Mesenchymal stem cell (in vitro differentiated cells and primary cell): ENCODE data around the gene ACO2.
A peak's percentile ranks its signal among the peaks of the same experiment; 100 is the strongest.

Source experiments
- DNase-seq: peaks from one replicate; pipeline ENCODE4 v3.0.0-alpha.2; 2013
- H2AFZ ChIP-seq: one replicate; pipeline ENCODE4 v1.6.1; 2013; ENCODE audit warnings: low read depth, mild to moderate bottlenecking, control low read depth, inconsistent platforms, low read length, moderate library complexity
- H2AK5ac ChIP-seq: 2 replicates; pipeline ENCODE4 v1.6.1; 2013; ENCODE audit warnings: low read length, moderate library complexity, mild to moderate bottlenecking, inconsistent platforms; ENCODE audit not compliant: severe bottlenecking
- H2BK120ac ChIP-seq: one replicate; pipeline ENCODE4 v1.6.1; 2013; ENCODE audit warnings: low read depth, mild to moderate bottlenecking, inconsistent platforms, low read length, moderate library complexity
- H2BK12ac ChIP-seq, 2 experiments: one replicate each; pipeline ENCODE4 v1.6.1; 2013; ENCODE audit warnings: inconsistent platforms in 2 of 2, low read length in 2 of 2, mild to moderate bottlenecking in 2 of 2, moderate library complexity in 2 of 2, control low read depth in 1 of 2
- H2BK15ac ChIP-seq: one replicate; pipeline ENCODE4 v1.6.1; 2013; ENCODE audit warnings: mild to moderate bottlenecking, low read depth, inconsistent platforms; ENCODE audit not compliant: poor library complexity, severe bottlenecking
- H2BK5ac ChIP-seq: 2 replicates; pipeline ENCODE4 v1.6.1; 2013; ENCODE audit warnings: low read depth, mild to moderate bottlenecking, low read length, control low read depth, inconsistent platforms; ENCODE audit not compliant: poor library complexity, severe bottlenecking
- H3K14ac ChIP-seq, 2 experiments: one replicate each; pipeline ENCODE4 v1.6.1; 2013; ENCODE audit warnings: inconsistent platforms in 2 of 2, low read length in 2 of 2, control low read depth in 1 of 2, mild to moderate bottlenecking in 1 of 2, moderate library complexity in 1 of 2
- H3K18ac ChIP-seq, 2 experiments: one replicate each; pipeline ENCODE4 v1.6.1; 2013; ENCODE audit warnings: inconsistent platforms in 2 of 2, low read length in 2 of 2, control low read depth in 1 of 2, low read depth in 1 of 2, mild to moderate bottlenecking in 1 of 2
- H3K23ac ChIP-seq, 2 experiments: one replicate each; pipeline ENCODE4 v1.6.1; 2013; ENCODE audit warnings: inconsistent platforms in 2 of 2, low read length in 2 of 2, mild to moderate bottlenecking in 2 of 2, moderate library complexity in 2 of 2, control low read depth in 1 of 2
- H3K27ac ChIP-seq: 2 replicates; pipeline ENCODE4 v1.5.1; 2013; ENCODE audit warnings: mild to moderate bottlenecking, moderate library complexity, low read length, control low read depth, inconsistent platforms; ENCODE audit not compliant: poor library complexity, severe bottlenecking
- H3K27me3 ChIP-seq, 2 experiments: 2 replicates each; pipeline versions ENCODE4 v1.6.1 to v1.7.0; 2013; ENCODE audit warnings: low read length in 2 of 2, mild to moderate bottlenecking in 2 of 2, moderate library complexity in 2 of 2, control low read depth in 1 of 2, inconsistent platforms in 1 of 2; ENCODE audit not compliant: control insufficient read depth in 1 of 2, insufficient read depth in 1 of 2
- H3K36me3 ChIP-seq, 2 experiments: 2 replicates each; pipeline versions ENCODE4 v1.6.1 to v1.7.0; 2013; ENCODE audit warnings: low read length in 2 of 2, control low read depth in 1 of 2, inconsistent platforms in 1 of 2, low read depth in 1 of 2, mild to moderate bottlenecking in 1 of 2; ENCODE audit not compliant: insufficient read depth in 2 of 2, control insufficient read depth in 1 of 2
- H3K4ac ChIP-seq, 2 experiments: one replicate each; pipeline ENCODE4 v1.6.1; 2013; ENCODE audit warnings: inconsistent platforms in 2 of 2, low read length in 2 of 2, mild to moderate bottlenecking in 2 of 2, moderate library complexity in 2 of 2, control low read depth in 1 of 2, low read depth in 1 of 2
- H3K4me1 ChIP-seq: 2 replicates; pipeline ENCODE4 v1.6.1; 2013; ENCODE audit warnings: low read depth, low read length, control low read depth; ENCODE audit not compliant: control insufficient read depth, insufficient read depth
- H3K4me2 ChIP-seq: 2 replicates; pipeline ENCODE4 v1.6.1; 2013; ENCODE audit warnings: low read length, mild to moderate bottlenecking, inconsistent platforms; ENCODE audit not compliant: poor library complexity, severe bottlenecking
- H3K4me3 ChIP-seq, 2 experiments: 2 replicates each; pipeline versions ENCODE4 v1.5.1 to v1.7.0; 2013; ENCODE audit warnings: low read length in 2 of 2, mild to moderate bottlenecking in 2 of 2, control low read depth in 1 of 2, low read depth in 1 of 2; ENCODE audit not compliant: insufficient read depth in 1 of 2
- H3K79me1 ChIP-seq: replicated peaks from 2 replicates; pipeline ENCODE4 v1.6.1; 2013; ENCODE audit warnings: mild to moderate bottlenecking, control low read depth, low read length, inconsistent platforms; ENCODE audit not compliant: poor library complexity, severe bottlenecking
- H3K9ac ChIP-seq: 2 replicates; pipeline ENCODE4 v1.7.0; 2013; ENCODE audit warnings: mild to moderate bottlenecking, low read length, moderate library complexity
- H3K9me3 ChIP-seq: 2 replicates; pipeline ENCODE4 v1.7.0; 2013; ENCODE audit warnings: mild to moderate bottlenecking, low read length; ENCODE audit not compliant: control insufficient read depth
- H4K8ac ChIP-seq: one replicate; pipeline ENCODE4 v1.6.1; 2013; ENCODE audit warnings: inconsistent platforms, mild to moderate bottlenecking, low read length, moderate library complexity
- H4K91ac ChIP-seq: one replicate; pipeline ENCODE4 v1.6.1; 2013; ENCODE audit warnings: mild to moderate bottlenecking, low read length, inconsistent platforms
- WGBS: methylation state at CpG from one replicate; pipeline ENCODE4 v1.1.7; 2013; ENCODE audit warnings: mixed read lengths; 5-methylcytosine and 5-hydroxymethylcytosine counted together

Gene ACO2

DNA sequence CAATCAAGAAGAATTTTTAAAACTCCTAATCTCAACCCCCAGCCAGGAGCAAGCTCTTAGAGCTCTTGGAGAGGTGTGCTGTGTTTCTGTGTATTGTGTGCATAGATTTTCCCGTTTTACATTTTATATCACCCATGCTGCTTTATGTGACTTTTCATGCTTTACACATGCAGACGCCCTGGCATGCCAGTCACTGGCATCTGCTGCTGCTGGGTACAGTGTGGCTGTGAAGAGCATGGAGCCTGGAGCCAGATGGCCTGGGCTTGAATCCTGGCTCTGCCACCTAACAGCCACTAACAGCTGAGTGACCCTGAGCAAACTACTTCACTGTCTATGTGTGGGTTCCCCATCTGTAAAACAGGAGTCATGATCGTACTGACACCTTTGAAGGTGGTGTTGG lies 52.2 kb downstream of the ACO2 start:
- no peak overlapping the region for H3K4ac ChIP-seq
- H3K36me3 ChIP-seq, result peaks cover 62 to 67% of the 10 kb centered on the region in 2 experiments
- peaks cover 15% of the 10 kb centered on the region for H3K79me1 ChIP-seq
- DNase-seq, result no peak
- H2BK15ac ChIP-seq, result no peak overlapping the region
- WGBS, result 87% methylated on average over 2 of the region's 3 CpGs
- H3K27ac ChIP-seq, result no peak overlapping the region
- H2AFZ ChIP-seq, result no peak overlapping the region
- H3K9ac ChIP-seq, result no peak overlapping the region
- no peaks in the 10 kb centered on the region for H3K27me3 ChIP-seq
- no peak overlapping the region for H2AK5ac ChIP-seq
- H3K9me3 ChIP-seq, result no peaks in the 10 kb centered on the region
- H3K14ac ChIP-seq, result no peak overlapping the region
- peaks cover 30% of the 10 kb centered on the region for H3K4me1 ChIP-seq
- H4K8ac ChIP-seq, result no peak overlapping the region
- no peak overlapping the region for H4K91ac ChIP-seq
- no peak overlapping the region for H2BK5ac ChIP-seq
- H3K23ac ChIP-seq, result no peak overlapping the region
- H2BK12ac ChIP-seq, result no peak overlapping the region
- H3K4me3 ChIP-seq, result no peak overlapping the region
- no peak overlapping the region for H2BK120ac ChIP-seq
- H3K4me2 ChIP-seq, result no peak overlapping the region
- H3K18ac ChIP-seq, result no peak overlapping the region

DNA sequence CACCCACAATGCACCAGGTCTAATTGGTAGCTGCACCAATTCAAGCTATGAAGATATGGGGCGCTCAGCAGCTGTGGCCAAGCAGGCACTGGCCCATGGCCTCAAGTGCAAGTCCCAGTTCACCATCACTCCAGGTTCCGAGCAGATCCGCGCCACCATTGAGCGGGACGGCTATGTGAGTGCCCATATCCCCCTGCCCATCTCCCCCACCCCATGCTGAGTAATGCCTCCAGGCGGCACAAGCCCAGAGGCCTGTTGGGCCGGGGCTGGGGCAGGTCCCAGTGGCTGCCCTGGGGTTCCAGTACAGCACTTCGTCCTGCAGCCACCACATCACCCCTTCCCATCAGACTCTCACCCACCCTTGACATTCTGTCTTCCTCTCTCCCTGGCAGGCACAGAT lies 53.9 kb downstream of the ACO2 start:
- Histone ChIP-seq H2BK120ac (no peak overlapping the region), H2AFZ (no peak overlapping the region)

DNA sequence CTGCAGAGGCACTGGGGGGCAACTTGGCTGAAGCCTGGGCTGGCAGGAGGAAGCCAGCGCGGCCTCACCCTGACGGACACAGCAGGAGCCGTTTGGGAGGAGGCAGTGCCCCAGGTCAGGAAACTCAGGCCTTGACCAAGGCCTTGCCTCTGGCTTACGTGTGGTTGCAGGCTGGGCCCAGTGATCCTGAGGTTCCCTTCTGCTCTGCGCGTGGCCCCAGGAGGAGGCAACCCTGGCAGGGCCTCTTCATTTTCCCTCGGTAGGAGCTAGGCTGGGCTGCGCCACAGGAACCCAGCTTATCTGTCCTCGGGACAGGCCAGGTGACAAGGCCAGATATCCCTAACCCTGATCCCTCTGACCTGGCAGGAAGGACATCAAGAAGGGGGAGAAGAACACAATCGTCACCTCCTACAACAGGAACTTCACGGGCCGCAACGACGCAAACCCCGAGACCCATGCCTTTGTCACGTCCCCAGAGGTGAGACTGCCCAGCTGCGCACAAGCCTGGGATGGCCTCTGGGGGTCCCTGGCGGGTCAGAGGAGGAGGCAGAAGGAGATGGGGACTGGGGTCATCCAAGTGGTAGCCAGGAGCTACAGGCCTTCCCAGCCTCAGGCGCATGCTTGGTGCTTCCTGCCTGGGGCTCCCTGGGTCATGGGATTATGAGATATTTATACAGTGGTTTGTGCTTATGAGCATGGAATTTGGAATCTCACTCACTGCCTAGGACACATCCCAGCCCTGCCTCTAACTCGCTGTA lies 54.7 kb downstream of the ACO2 start:
- Histone ChIP-seq H3K4me2 (no peak overlapping the region), H3K9me3 (no peaks in the 10 kb centered on the region), H2BK15ac (no peak overlapping the region), H2AFZ (no peak overlapping the region), H2BK120ac (no peak overlapping the region), H3K14ac (no peak overlapping the region), H4K8ac (peak overlapping the region; percentile 52), H3K79me1 (peaks cover 13% of the 10 kb centered on the region), H2BK5ac (no peak overlapping the region), H2AK5ac (no peak overlapping the region), H3K18ac (no peak overlapping the region), H3K27me3 (no peaks in the 10 kb centered on the region), H2BK12ac (no peak overlapping the region), H3K4ac (no peak overlapping the region), H3K36me3 (peaks cover 69 to 70% of the 10 kb centered on the region in 2 experiments), H3K23ac (no peak overlapping the region), H4K91ac (peak overlapping the region; percentile 23), H3K4me1 (peaks cover 25% of the 10 kb centered on the region), H3K9ac (peak overlapping the region; percentile 73), H3K27ac (no peak overlapping the region), H3K4me3 (no peak overlapping the region)
- WGBS, result 94% methylated on average over 21 of the region's 21 CpGs
- DNase-seq, result peak; percentile 72

More for the DNA sequence above, 53.9 kb downstream of the ACO2 start:
- H3K79me1 ChIP-seq, result peaks cover 12% of the 10 kb centered on the region
- no peak overlapping the region for H2BK12ac ChIP-seq
- H3K27me3 ChIP-seq, result no peaks in the 10 kb centered on the region
- no peak overlapping the region for H3K27ac ChIP-seq
- peaks cover 66 to 68% of the 10 kb centered on the region in 2 experiments for H3K36me3 ChIP-seq
- WGBS, result 96% methylated on average over 9 of the region's 9 CpGs
- H3K14ac ChIP-seq, result no peak overlapping the region
- no peak overlapping the region for H3K23ac ChIP-seq
- peak overlapping the region; percentile 73 for H3K9ac ChIP-seq
- no peak overlapping the region for H2BK15ac ChIP-seq
- H3K4me2 ChIP-seq, result no peak overlapping the region
- no peak overlapping the region for H3K18ac ChIP-seq
- peak overlapping the region; percentile 33 for H4K8ac ChIP-seq
- H2BK5ac ChIP-seq, result no peak overlapping the region
- no peak overlapping the region for H3K4ac ChIP-seq
- no peak for DNase-seq
- no peak overlapping the region for H3K4me3 ChIP-seq
- no peaks in the 10 kb centered on the region for H3K9me3 ChIP-seq
- H4K91ac ChIP-seq, result no peak overlapping the region
- H2AK5ac ChIP-seq, result no peak overlapping the region
- H3K4me1 ChIP-seq, result peaks cover 27% of the 10 kb centered on the region

DNA sequence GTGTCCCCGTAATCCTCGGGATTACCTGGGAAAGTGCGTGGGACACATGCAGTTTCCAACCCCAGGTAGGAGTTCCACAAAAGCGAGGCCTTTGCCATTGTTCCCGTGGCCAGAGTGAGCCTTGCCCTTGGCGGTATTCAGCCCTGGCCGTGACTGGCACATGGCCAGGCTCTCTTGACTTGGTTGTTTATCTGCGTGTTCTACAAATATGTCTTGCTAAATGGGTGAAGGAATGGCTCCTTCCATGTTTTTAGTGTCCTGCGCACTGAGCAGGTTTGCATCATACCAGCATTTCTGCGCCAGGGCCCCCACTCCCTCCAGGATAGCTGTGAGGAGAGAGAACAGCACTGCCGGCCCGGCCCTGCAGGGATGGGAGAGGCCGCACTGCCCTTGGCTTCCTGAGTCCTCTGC lies 55.3 kb downstream of the ACO2 start:
- Histone ChIP-seq H3K4me2 (no peak overlapping the region), H3K14ac (no peak overlapping the region), H3K9ac (peak overlapping the region; percentile 73), H2BK15ac (no peak overlapping the region), H3K23ac (no peak overlapping the region), H2BK12ac (peak overlapping the region in 1 of 2 experiments; percentile 3), H3K27ac (no peak overlapping the region), H2BK5ac (no peak overlapping the region), H4K8ac (peak overlapping the region; percentile 14), H3K4me3 (no peak overlapping the region), H3K79me1 (peaks cover 15% of the 10 kb centered on the region), H3K4ac (no peak overlapping the region), H2BK120ac (no peak overlapping the region), H2AK5ac (no peak overlapping the region), H4K91ac (no peak overlapping the region), H3K36me3 (peaks cover 69% of the 10 kb centered on the region in 2 experiments), H3K27me3 (no peaks in the 10 kb centered on the region), H3K4me1 (peaks cover 25% of the 10 kb centered on the region), H2AFZ (no peak overlapping the region), H3K9me3 (no peaks in the 10 kb centered on the region), H3K18ac (peak overlapping the region in 1 of 2 experiments; percentile 40)
- peak; percentile 57 for DNase-seq
- WGBS, result 93% methylated on average over 13 of the region's 13 CpGs
